ENCODE measurements around the gene CHST8.
"Not testable (repeated sequence)": the region's sequence is repeated elsewhere in the genome, so short reads cannot be mapped to it uniquely, and the experiment has no call there.

The CHST8 gene

DNA sequence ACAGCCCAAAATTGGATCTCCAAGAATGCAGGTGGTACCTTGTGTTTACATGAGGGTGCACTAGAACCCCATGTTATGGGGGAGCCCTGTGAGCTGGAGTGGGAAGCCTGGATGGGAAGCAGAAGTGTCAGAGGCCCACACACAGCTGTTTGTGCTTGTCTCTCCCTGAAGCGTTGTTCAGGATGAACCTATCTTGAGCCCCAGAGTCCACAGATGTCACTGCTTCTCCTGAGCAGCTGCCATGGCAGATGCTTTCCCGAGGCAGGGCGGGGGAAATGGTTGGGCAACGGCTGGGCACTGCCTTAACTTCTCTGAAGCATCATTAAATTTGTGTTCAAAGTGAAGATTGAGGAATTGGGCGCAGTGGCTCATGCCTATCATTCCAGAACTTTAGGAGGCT, 17.1 kb upstream of the CHST8 start:
- Histone ChIP-seq H3K9me3 (ENCODE audit: low read length) (peaks cover 14% of the 10 kb centered on the region), H3K36me3 (ENCODE audit: insufficient read depth, low read length) (no peaks in the 10 kb centered on the region), H2AFZ (ENCODE audit: low read depth, low read length) (no peak overlapping the region), H3K4me1 (ENCODE audit: insufficient read depth, low read length) (no peaks in the 10 kb centered on the region), H3K4me3 (ENCODE audit: low read length) (no peak overlapping the region), H3K27me3 (ENCODE audit: insufficient read depth, low read length) (no peaks in the 10 kb centered on the region)

GRCh38 chr19:33605803-33606295, 15.9 kb upstream of the CHST8 start:
- not testable (repeated sequence) for H3K4me1 ChIP-seq (ENCODE audit: insufficient read depth, low read length); H3K4me3 ChIP-seq (ENCODE audit: low read length); H3K27me3 ChIP-seq (ENCODE audit: insufficient read depth, low read length); H3K36me3 ChIP-seq (ENCODE audit: insufficient read depth, low read length); H2AFZ ChIP-seq (ENCODE audit: low read depth, low read length)
- peaks cover 11% of the 10 kb centered on the region for H3K9me3 ChIP-seq (ENCODE audit: low read length)

DNA sequence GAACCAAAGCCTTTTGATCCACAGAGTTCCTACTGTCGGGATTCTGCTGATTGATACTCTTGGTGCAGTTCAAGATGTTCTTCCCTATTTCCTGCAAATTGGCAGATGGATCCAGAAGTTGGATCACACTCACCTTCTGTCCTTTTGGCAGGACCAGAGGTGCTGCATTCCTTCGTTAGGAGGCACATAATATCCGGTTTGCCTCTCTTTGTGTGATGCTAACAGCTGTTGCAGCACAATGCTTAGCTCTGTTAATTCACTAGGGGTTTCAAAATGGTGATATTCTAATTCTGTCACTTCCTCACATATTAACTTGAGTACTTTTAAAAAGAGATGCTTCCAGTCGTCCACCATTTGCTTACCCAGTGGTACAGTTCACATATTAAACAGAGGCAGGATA, 15.2 kb upstream of the CHST8 start:
- Histone ChIP-seq H3K4me1 (ENCODE audit: insufficient read depth, low read length) (no peaks in the 10 kb centered on the region), H2AFZ (ENCODE audit: low read depth, low read length) (no peak overlapping the region), H3K36me3 (ENCODE audit: insufficient read depth, low read length) (no peaks in the 10 kb centered on the region), H3K9me3 (ENCODE audit: low read length) (peaks cover 11% of the 10 kb centered on the region), H3K27me3 (ENCODE audit: insufficient read depth, low read length) (no peaks in the 10 kb centered on the region), H3K4me3 (ENCODE audit: low read length) (no peak overlapping the region)

DNA sequence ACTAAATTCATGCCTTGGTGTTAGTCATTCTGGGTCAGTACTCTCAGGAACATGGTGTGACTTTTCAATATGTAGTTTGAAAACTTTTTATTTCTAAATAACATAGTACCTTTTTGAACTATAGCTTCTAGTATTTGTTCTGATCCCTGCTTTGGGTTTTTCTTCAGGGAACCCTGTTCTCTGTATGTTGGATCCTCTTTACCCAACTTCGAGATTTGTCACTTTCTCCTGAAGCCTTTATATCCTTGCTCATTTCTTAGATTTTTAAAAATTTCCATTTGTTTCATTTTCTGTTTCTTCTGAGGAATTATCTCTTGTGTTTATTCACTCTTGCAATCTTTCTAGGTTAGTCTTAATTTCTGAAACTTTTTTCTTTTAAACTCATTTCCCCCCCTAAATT, 12.4 kb upstream of the CHST8 start:
- Histone ChIP-seq H2AFZ (ENCODE audit: low read depth, low read length) (no peak overlapping the region), H3K36me3 (ENCODE audit: insufficient read depth, low read length) (no peaks in the 10 kb centered on the region), H3K4me3 (ENCODE audit: low read length) (no peak overlapping the region), H3K27me3 (ENCODE audit: insufficient read depth, low read length) (peaks cover 8% of the 10 kb centered on the region), H3K9me3 (ENCODE audit: low read length) (no peaks in the 10 kb centered on the region), H3K4me1 (ENCODE audit: insufficient read depth, low read length) (no peaks in the 10 kb centered on the region)

GRCh38 chr19:33610588-33610987, 11.2 kb upstream of the CHST8 start:
- Histone ChIP-seq H3K4me1 (ENCODE audit: insufficient read depth, low read length) (no peaks in the 10 kb centered on the region), H3K9me3 (ENCODE audit: low read length) (no peaks in the 10 kb centered on the region), H2AFZ (ENCODE audit: low read depth, low read length) (no peak overlapping the region), H3K27me3 (ENCODE audit: insufficient read depth, low read length) (peaks cover 8% of the 10 kb centered on the region), H3K4me3 (ENCODE audit: low read length) (no peak overlapping the region), H3K36me3 (ENCODE audit: insufficient read depth, low read length) (no peaks in the 10 kb centered on the region)

GRCh38 chr19:33612928-33613619, 8.7 kb upstream of the CHST8 start:
- H3K4me3 ChIP-seq (ENCODE audit: low read length): no peak overlapping the region
- H3K36me3 ChIP-seq (ENCODE audit: insufficient read depth, low read length): no peaks in the 10 kb centered on the region
- H3K9me3 ChIP-seq (ENCODE audit: low read length): no peaks in the 10 kb centered on the region
- H2AFZ ChIP-seq (ENCODE audit: low read depth, low read length): no peak overlapping the region
- peaks cover 13% of the 10 kb centered on the region for H3K27me3 ChIP-seq (ENCODE audit: insufficient read depth, low read length)
- no peaks in the 10 kb centered on the region for H3K4me1 ChIP-seq (ENCODE audit: insufficient read depth, low read length)

DNA sequence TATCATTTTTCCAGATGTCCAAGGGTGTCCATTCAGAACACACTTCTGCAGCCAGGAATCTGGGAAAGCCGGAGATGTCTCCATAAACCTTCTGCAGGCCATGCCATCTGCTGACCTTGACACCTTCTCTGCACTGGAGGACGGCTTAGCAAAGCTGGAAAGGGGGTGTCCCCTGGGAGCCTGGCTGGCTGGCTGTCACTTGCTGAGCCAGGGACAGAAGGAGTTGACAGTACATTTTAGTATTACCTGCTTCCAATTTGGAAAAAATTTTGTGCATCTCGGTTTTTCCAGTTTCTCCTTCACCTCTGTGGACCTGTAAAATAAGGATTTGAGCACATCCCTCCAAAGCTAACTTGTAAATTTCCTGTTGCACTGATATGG, 8.1 kb upstream of the CHST8 start:
- no peaks in the 10 kb centered on the region for H3K9me3 ChIP-seq (ENCODE audit: low read length)
- H3K27me3 ChIP-seq (ENCODE audit: insufficient read depth, low read length): peaks cover 13% of the 10 kb centered on the region
- no peak overlapping the region for H3K4me3 ChIP-seq (ENCODE audit: low read length)
- no peaks in the 10 kb centered on the region for H3K36me3 ChIP-seq (ENCODE audit: insufficient read depth, low read length)
- no peaks in the 10 kb centered on the region for H3K4me1 ChIP-seq (ENCODE audit: insufficient read depth, low read length)
- H2AFZ ChIP-seq (ENCODE audit: low read depth, low read length): no peak overlapping the region

DNA sequence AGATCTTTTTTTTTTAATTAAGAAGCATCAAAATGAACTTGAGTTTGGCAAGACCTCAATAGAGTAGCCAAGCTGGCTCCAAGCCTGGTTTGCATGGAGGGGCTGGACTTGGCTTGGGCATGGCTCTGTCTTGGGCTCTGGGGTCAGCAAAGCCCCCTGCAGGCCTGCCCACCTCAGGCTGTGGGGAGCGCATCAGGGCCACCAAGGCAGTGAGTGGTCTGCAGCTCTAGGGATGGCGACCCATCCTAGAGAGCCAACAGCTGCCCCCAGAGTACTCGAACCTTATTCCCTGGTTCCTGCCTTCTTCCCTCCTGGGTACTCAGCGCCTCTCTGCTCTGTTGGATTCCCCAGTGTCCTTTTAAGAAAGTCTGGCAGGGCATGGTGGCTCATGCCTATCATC, 5.4 kb upstream of the CHST8 start:
- Histone ChIP-seq H3K36me3 (ENCODE audit: insufficient read depth, low read length) (no peaks in the 10 kb centered on the region), H2AFZ (ENCODE audit: low read depth, low read length) (no peak overlapping the region), H3K9me3 (ENCODE audit: low read length) (no peaks in the 10 kb centered on the region), H3K4me3 (ENCODE audit: low read length) (no peak overlapping the region), H3K27me3 (ENCODE audit: insufficient read depth, low read length) (peaks cover 39% of the 10 kb centered on the region), H3K4me1 (ENCODE audit: insufficient read depth, low read length) (no peaks in the 10 kb centered on the region)

DNA sequence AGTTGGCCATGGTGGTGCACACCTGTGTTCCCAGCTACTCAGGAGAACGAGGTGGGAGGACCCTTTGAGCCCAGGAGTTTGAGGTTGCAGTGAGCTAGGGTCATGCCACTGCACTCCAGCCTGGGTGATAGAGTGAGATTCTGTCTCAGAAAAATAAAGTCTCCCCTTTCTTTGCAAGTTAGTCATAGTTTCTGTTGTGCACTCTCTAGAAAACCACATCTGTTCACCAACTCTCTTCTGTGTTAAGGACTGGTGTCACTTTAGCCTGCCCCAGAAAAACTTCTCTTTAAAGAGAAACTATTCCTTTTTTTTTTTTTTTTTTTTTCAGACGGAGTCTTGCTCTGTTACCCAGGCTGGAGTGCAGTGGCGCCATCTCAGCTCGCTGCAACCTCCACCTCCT, 4.9 kb upstream of the CHST8 start:
- H3K9me3 ChIP-seq (ENCODE audit: low read length): no peaks in the 10 kb centered on the region
- H3K27me3 ChIP-seq (ENCODE audit: insufficient read depth, low read length): peaks cover 39% of the 10 kb centered on the region
- H3K4me1 ChIP-seq (ENCODE audit: insufficient read depth, low read length): peaks cover under 1% of the 10 kb centered on the region
- no peaks in the 10 kb centered on the region for H3K36me3 ChIP-seq (ENCODE audit: insufficient read depth, low read length)
- H3K4me3 ChIP-seq (ENCODE audit: low read length): no peak overlapping the region
- no peak overlapping the region for H2AFZ ChIP-seq (ENCODE audit: low read depth, low read length)

GRCh38 chr19:33618363-33618762, 3.4 kb upstream of the CHST8 start:
- not testable (repeated sequence) for H3K36me3 ChIP-seq (ENCODE audit: insufficient read depth, low read length); H3K4me3 ChIP-seq (ENCODE audit: low read length); H2AFZ ChIP-seq (ENCODE audit: low read depth, low read length); H3K9me3 ChIP-seq (ENCODE audit: low read length); H3K4me1 ChIP-seq (ENCODE audit: insufficient read depth, low read length)
- H3K27me3 ChIP-seq (ENCODE audit: insufficient read depth, low read length): peaks cover 46% of the 10 kb centered on the region

DNA sequence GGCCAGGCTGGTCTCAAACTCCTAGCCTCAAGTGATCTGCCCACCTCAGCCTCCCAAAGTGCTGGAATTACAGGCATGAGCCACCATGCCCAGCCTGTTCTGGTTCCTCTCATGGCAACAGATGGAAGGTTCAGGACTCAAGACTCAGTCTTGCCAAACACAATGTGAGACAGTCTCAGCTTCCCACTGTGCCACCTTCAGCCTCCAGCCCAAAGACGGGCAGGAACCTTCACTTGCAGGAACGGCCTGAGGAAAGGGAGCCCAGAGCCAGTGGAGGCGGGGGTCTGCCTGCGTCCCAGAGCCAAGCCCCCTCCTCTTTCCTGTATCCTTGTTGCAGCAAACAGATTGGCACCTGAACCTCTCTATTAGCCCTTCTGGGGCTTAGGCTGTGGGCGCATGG, 2.9 kb upstream of the CHST8 start:
- peaks cover 9% of the 10 kb centered on the region for H3K4me1 ChIP-seq (ENCODE audit: insufficient read depth, low read length)
- no peak overlapping the region for H3K4me3 ChIP-seq (ENCODE audit: low read length)
- H3K27me3 ChIP-seq (ENCODE audit: insufficient read depth, low read length): peaks cover 51% of the 10 kb centered on the region
- no peak overlapping the region for H2AFZ ChIP-seq (ENCODE audit: low read depth, low read length)
- no peaks in the 10 kb centered on the region for H3K9me3 ChIP-seq (ENCODE audit: low read length)
- H3K36me3 ChIP-seq (ENCODE audit: insufficient read depth, low read length): no peaks in the 10 kb centered on the region

GRCh38 chr19:33620611-33621010, 1.1 kb upstream of the CHST8 start:
- H3K36me3 ChIP-seq (ENCODE audit: insufficient read depth, low read length): no peaks in the 10 kb centered on the region
- no peak overlapping the region for H2AFZ ChIP-seq (ENCODE audit: low read depth, low read length)
- H3K4me1 ChIP-seq (ENCODE audit: insufficient read depth, low read length): peaks cover 9% of the 10 kb centered on the region
- H3K9me3 ChIP-seq (ENCODE audit: low read length): no peaks in the 10 kb centered on the region
- peaks cover 65% of the 10 kb centered on the region for H3K27me3 ChIP-seq (ENCODE audit: insufficient read depth, low read length)
- no peak overlapping the region for H3K4me3 ChIP-seq (ENCODE audit: low read length)

GRCh38 chr19:33621065-33621785, 528 bp upstream of the CHST8 start:
- no peaks in the 10 kb centered on the region for H3K9me3 ChIP-seq (ENCODE audit: low read length)
- peak overlapping the region; percentile 22 for H3K4me3 ChIP-seq (ENCODE audit: low read length)
- peaks cover 9% of the 10 kb centered on the region for H3K4me1 ChIP-seq (ENCODE audit: insufficient read depth, low read length)
- no peak overlapping the region for H2AFZ ChIP-seq (ENCODE audit: low read depth, low read length)
- H3K27me3 ChIP-seq (ENCODE audit: insufficient read depth, low read length): peaks cover 70% of the 10 kb centered on the region
- no peaks in the 10 kb centered on the region for H3K36me3 ChIP-seq (ENCODE audit: insufficient read depth, low read length)

DNA sequence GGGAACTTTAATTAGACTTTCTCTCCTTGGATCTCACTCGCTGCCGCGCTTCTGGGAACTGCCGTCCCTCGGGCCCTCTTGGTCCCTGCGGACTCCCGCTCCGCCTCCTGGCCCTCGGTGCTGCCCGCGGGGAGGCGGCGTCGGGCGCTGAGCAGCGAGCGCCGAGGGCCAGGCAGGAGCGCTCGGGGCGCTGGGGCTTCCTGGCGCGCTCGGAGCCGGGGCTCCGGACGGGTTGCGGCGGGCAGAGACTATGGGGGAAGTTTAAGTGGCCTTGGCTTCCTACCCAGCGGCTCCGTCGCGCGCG, 704 bp downstream of the CHST8 start:
- Histone ChIP-seq H2AFZ (ENCODE audit: low read depth, low read length) (peak overlapping the region; percentile 85), H3K36me3 (ENCODE audit: insufficient read depth, low read length) (no peaks in the 10 kb centered on the region), H3K9me3 (ENCODE audit: low read length) (no peaks in the 10 kb centered on the region), H3K4me3 (ENCODE audit: low read length) (peak overlapping the region; percentile 40), H3K27me3 (ENCODE audit: insufficient read depth, low read length) (peaks cover 70% of the 10 kb centered on the region), H3K4me1 (ENCODE audit: insufficient read depth, low read length) (peaks cover 9% of the 10 kb centered on the region)

All from neuron (in vitro differentiated cells).